Mesothelial cell of epicardium (in vitro differentiated cells): Measurements from ENCODE around the gene EPB42. TPM values are rescaled to one million over a fixed set of nuclear protein-coding genes. Genes with fewer than 3 reads are reported as not detected.

Source experiments
- DNase-seq, 2 experiments: peaks; one replicate each; pipeline ENCODE4 v3.0.0; 2021; ENCODE audit warnings: low spot score in 2 of 2; ENCODE audit not compliant: unreplicated experiment in 2 of 2
- H3K27ac Mint-ChIP-seq: 2 replicates; pipeline ENCODE4 v1.8.0; 2021; ENCODE audit warnings: mixed read lengths
- H3K27me3 Mint-ChIP-seq: 2 replicates; pipeline ENCODE4 v1.8.0; 2021; ENCODE audit warnings: low read depth, mixed read lengths
- H3K36me3 Mint-ChIP-seq: 2 replicates; pipeline ENCODE4 v1.8.0; 2021; ENCODE audit warnings: mixed read lengths
- H3K4me1 Mint-ChIP-seq: 2 replicates; pipeline ENCODE4 v1.8.0; 2021; ENCODE audit warnings: mixed read lengths
- H3K4me3 Mint-ChIP-seq: 2 replicates; pipeline ENCODE4 v1.8.0; 2021; ENCODE audit warnings: mild to moderate bottlenecking, moderate library complexity, mixed read lengths
- H3K9me3 Mint-ChIP-seq: 2 replicates; pipeline ENCODE4 v1.8.0; 2021; ENCODE audit warnings: mixed read lengths
- CTCF ChIP-seq: fragments of 200-600 bp; sonication (generic); IDR thresholded peaks from one replicate; pipeline ENCODE4 v1.5.0; 2021; ENCODE audit warnings: antibody characterized with exemption; ENCODE audit not compliant: unreplicated experiment
- total RNA-seq: library from RNA; stranded (reverse); gene quantifications from 3 replicates; pipeline ENCODE4 v1.2.1, GENCODE V29; 2021

Gene EPB42
- total RNA-seq, 1 donor from 2014 or later = 0.13 TPM

GRCh38 chr15:43210172-43210745 is 10.6 kb downstream of the EPB42 start:
- no peak for DNase-seq
- no peak overlapping the region for H3K4me3 Mint-ChIP-seq
- no peak overlapping the region for H3K27ac Mint-ChIP-seq
- H3K36me3 Mint-ChIP-seq = no peaks in the 10 kb centered on the region
- no peaks in the 10 kb centered on the region for H3K4me1 Mint-ChIP-seq
- no peak for TF ChIP-seq CTCF
- H3K27me3 Mint-ChIP-seq = peaks cover 48% of the 10 kb centered on the region
- H3K9me3 Mint-ChIP-seq = no peaks in the 10 kb centered on the region

- Mint-ChIP-seq H3K27ac (no peak overlapping the region), H3K4me1 (peaks cover under 1% of the 10 kb centered on the region), H3K4me3 (no peak overlapping the region), H3K27me3 (peaks cover 50% of the 10 kb centered on the region), H3K9me3 (no peaks in the 10 kb centered on the region), H3K36me3 (no peaks in the 10 kb centered on the region)
- TF ChIP-seq CTCF = no peak
- no peak for DNase-seq
These were observed 11.6 kb downstream of the EPB42 start for GRCh38 chr15:43209059-43209824.

GRCh38 chr15:43208052-43209002 is 12.5 kb downstream of the EPB42 start:
- Mint-ChIP-seq H3K27ac (no peak overlapping the region), H3K9me3 (no peaks in the 10 kb centered on the region), H3K27me3 (peaks cover 52% of the 10 kb centered on the region), H3K4me3 (no peak overlapping the region), H3K4me1 (peaks cover 2% of the 10 kb centered on the region), H3K36me3 (no peaks in the 10 kb centered on the region)
- DNase-seq = no peak
- TF ChIP-seq CTCF = no peak

DNA sequence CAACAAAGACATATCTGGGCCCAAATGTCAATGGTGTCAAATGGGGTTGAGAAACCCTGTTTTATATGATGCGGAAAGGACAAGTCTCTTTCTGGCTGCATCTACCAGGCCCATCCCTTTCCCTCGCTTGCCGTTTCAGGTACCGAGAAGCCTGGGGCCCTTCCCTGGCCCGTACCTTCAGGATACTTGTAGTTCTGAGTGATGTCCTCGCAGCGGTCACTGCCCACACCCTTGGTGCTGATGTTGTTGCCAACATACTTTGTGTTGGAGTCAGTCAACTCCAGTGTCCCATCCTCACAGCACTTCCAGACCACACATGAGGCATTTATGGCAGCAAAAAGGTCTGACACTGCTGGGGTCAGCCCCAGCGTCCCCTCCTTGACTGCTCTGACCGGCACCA is 13.8 kb downstream of the EPB42 start:
- DNase-seq = no peak
- peaks cover 55% of the 10 kb centered on the region for H3K27me3 Mint-ChIP-seq
- H3K9me3 Mint-ChIP-seq = no peaks in the 10 kb centered on the region
- H3K4me3 Mint-ChIP-seq = no peak overlapping the region
- H3K4me1 Mint-ChIP-seq = peaks cover 2% of the 10 kb centered on the region
- H3K36me3 Mint-ChIP-seq = no peaks in the 10 kb centered on the region
- no peak overlapping the region for H3K27ac Mint-ChIP-seq
- no peak for TF ChIP-seq CTCF

DNA sequence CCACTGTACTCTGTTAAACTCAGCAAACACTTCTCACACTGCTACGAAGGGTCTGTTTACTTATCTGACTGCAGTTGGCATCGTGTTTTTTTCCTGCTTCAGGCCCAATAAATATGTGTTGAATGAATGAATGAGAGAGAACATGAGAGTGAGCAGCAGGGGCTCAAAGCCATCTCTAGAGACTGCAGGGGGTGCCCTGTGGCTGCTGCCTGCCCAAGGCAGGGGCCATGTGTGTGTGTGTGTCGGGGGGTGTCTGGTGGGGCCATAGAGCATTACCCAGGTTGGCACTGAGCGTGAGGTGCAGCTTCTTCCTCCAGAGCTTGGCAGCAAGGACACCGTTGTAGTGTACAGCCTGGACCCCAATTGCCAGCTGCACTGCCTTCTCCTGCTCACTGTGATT is 14.8 kb downstream of the EPB42 start:
- no peaks in the 10 kb centered on the region for H3K36me3 Mint-ChIP-seq
- peaks cover 56% of the 10 kb centered on the region for H3K27me3 Mint-ChIP-seq
- no peak for DNase-seq
- no peaks in the 10 kb centered on the region for H3K9me3 Mint-ChIP-seq
- H3K4me3 Mint-ChIP-seq = no peak overlapping the region
- peaks cover 2% of the 10 kb centered on the region for H3K4me1 Mint-ChIP-seq
- no peak for TF ChIP-seq CTCF
- H3K27ac Mint-ChIP-seq = no peak overlapping the region
